Suprapubic skin (tissue), 4 donors: ENCODE measurements around the gene STKLD1.

Experiments used
- EP300 ChIP-seq: sonication (generic); formaldehyde crosslinking; IDR thresholded peaks from one replicate; pipeline ENCODE4 v1.6.1; 2017; ENCODE audit warnings: antibody characterized with exemption
- POLR2A ChIP-seq, 2 donors: fragments of 450-650 bp; IDR thresholded peaks; one replicate each; pipeline ENCODE4 v1.6.1; 2017; ENCODE audit warnings: antibody characterized with exemption in 2 of 2, mild to moderate bottlenecking in 2 of 2, moderate library complexity in 2 of 2
- POLR2AphosphoS5 ChIP-seq, 3 donors: sonication (generic); formaldehyde crosslinking; IDR thresholded peaks; one replicate each; pipeline ENCODE4 v1.6.1; 2017; ENCODE audit warnings: antibody characterized with exemption in 3 of 3
- TF ChIP-seq, protein P1 (sequence below), 2 donors: fragments of 200-600 bp in 1 of 2; fragments of 450-650 bp in 1 of 2; sonication (generic) in 1 of 2; IDR thresholded peaks; one replicate each; pipeline ENCODE4 v1.5.1; 2016 to 2019; ENCODE audit warnings: antibody characterized with exemption in 2 of 2, mild to moderate bottlenecking in 1 of 2, moderate library complexity in 1 of 2

DNA sequence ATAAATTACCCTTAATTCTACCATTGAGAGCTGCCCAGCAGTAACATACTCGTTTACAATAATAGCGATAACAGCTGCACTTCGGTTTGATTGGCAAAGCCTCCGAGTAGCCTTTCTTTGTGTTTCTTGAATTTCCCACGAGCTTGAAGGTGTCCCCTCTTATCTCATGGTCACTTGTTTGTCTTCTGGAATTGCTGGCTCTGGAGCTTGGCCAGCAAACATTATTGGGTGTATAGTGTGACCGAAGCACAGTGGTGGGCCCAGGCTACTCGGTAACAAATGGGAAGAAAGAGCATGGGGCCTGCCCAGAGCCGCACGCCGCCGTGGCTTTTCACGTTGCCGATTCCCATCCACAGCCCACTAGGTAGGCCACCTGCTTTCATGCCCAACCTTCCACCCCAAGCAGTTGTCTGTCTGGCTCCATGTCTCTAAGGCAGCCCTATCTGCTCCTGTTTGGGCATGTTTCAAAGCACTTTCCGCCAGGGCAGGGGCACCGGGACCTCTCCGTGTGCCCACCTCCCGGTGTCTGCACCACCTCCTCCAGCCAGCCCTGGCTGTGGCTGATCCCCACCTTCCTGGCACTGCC, 8.7 kb downstream of the STKLD1 start:
- TF ChIP-seq, protein P1, sequence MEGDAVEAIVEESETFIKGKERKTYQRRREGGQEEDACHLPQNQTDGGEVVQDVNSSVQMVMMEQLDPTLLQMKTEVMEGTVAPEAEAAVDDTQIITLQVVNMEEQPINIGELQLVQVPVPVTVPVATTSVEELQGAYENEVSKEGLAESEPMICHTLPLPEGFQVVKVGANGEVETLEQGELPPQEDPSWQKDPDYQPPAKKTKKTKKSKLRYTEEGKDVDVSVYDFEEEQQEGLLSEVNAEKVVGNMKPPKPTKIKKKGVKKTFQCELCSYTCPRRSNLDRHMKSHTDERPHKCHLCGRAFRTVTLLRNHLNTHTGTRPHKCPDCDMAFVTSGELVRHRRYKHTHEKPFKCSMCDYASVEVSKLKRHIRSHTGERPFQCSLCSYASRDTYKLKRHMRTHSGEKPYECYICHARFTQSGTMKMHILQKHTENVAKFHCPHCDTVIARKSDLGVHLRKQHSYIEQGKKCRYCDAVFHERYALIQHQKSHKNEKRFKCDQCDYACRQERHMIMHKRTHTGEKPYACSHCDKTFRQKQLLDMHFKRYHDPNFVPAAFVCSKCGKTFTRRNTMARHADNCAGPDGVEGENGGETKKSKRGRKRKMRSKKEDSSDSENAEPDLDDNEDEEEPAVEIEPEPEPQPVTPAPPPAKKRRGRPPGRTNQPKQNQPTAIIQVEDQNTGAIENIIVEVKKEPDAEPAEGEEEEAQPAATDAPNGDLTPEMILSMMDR (IDR thresholded peaks at IDR 0.05) = no peak
- TF ChIP-seq EP300 (no peak), POLR2AphosphoS5 (IDR thresholded peaks at IDR 0.05) (no peak), POLR2A (IDR thresholded peaks at IDR 0.05) (no peak)
